ENCODE results near the gene INTS11. TPM values are rescaled to one million over a fixed set of nuclear protein-coding genes. Genes with fewer than 3 reads are reported as not detected.

Gene INTS11
- total and polyA plus RNA-seq, 9 of the 15 experiments (the other 6 are each of a cell fraction or from before 2014, with no cell fraction given), result 3.6 to 183 (median 110) TPM

- TF ChIP-seq BCLAF1 (IDR thresholded peaks at IDR 0.05; ENCODE audit: borderline replicate concordance in 1 of 2, control insufficient read depth in 1 of 2, low read depth in 2 of 2, low read length in 1 of 2), result no peak
- no peak for TF ChIP-seq FOXK1 (CRISPR knock-in tag; IDR thresholded peaks at IDR 0.05; ENCODE audit: borderline replicate concordance)
- TF ChIP-seq MNT (conservative IDR thresholded peaks at IDR 0.05), result peak; percentile 64 to 69; a peak in 3 of 4 replicates
- no peak for TF ChIP-seq SETDB1 (IDR thresholded peaks at IDR 0.05; ENCODE audit: low read length)
- TF ChIP-seq BCL6 (CRISPR knock-in tag; IDR thresholded peaks at IDR 0.05), result no peak
- TF ChIP-seq FUS (optimal IDR thresholded peaks at IDR 0.05; ENCODE audit: low read depth, low read length), result no peak
- no peak for TF ChIP-seq CTCF (IDR thresholded peaks at IDR 0.05 in 2 of 3, conservative IDR thresholded peaks at IDR 0.05 in 1 of 3; ENCODE audit: insufficient read depth in 2 of 3, low read depth in 1 of 3, low read length in 3 of 3)
- peak; percentile 45 to 58; a peak in 3 of 4 replicates for TF ChIP-seq MAZ (CRISPR knock-in tag; conservative IDR thresholded peaks at IDR 0.05 in 1 of 2, IDR thresholded peaks at IDR 0.05 in 1 of 2)
- TF ChIP-seq ATF3 (IDR thresholded peaks at IDR 0.05), result peak; percentile 82
- 0 out of 2 replicates have a peak, but pooled peaks have one; percentile 26 for TF ChIP-seq ATF3 (CRISPR knock-in tag; conservative IDR thresholded peaks at IDR 0.05)
- TF ChIP-seq ZNF140 (CRISPR knock-in tag; IDR thresholded peaks at IDR 0.05), result no peak
- peak; percentile 46; the same call in 1 of the 2 replicates for TF ChIP-seq MAX (CRISPR knock-in tag; IDR thresholded peaks at IDR 0.05)
- TF ChIP-seq DDX20 (tag; IDR thresholded peaks at IDR 0.05; ENCODE audit: low read depth), result no peak
- no peak for TF ChIP-seq SMC3 (conservative IDR thresholded peaks at IDR 0.05; ENCODE audit: insufficient read depth, low read depth, low read length)
- no peak for TF ChIP-seq MYBL2 (IDR thresholded peaks at IDR 0.05; ENCODE audit: low read depth)
- no peak for TF ChIP-seq MYBL2 (CRISPR knock-in tag; IDR thresholded peaks at IDR 0.05; ENCODE audit: borderline replicate concordance)
These were observed 34.2 kb upstream of the INTS11 start, which contains the start of gene MXRA8 (continued) for GRCh38 chr1:1358433-1359271.

Data from K562 (cell line).